ENCODE data around the gene CEP162.
"Not testable (repeated sequence)": the region's sequence is repeated elsewhere in the genome, so short reads cannot be mapped to it uniquely, and the experiment has no call there.

Gene CEP162, protein sequence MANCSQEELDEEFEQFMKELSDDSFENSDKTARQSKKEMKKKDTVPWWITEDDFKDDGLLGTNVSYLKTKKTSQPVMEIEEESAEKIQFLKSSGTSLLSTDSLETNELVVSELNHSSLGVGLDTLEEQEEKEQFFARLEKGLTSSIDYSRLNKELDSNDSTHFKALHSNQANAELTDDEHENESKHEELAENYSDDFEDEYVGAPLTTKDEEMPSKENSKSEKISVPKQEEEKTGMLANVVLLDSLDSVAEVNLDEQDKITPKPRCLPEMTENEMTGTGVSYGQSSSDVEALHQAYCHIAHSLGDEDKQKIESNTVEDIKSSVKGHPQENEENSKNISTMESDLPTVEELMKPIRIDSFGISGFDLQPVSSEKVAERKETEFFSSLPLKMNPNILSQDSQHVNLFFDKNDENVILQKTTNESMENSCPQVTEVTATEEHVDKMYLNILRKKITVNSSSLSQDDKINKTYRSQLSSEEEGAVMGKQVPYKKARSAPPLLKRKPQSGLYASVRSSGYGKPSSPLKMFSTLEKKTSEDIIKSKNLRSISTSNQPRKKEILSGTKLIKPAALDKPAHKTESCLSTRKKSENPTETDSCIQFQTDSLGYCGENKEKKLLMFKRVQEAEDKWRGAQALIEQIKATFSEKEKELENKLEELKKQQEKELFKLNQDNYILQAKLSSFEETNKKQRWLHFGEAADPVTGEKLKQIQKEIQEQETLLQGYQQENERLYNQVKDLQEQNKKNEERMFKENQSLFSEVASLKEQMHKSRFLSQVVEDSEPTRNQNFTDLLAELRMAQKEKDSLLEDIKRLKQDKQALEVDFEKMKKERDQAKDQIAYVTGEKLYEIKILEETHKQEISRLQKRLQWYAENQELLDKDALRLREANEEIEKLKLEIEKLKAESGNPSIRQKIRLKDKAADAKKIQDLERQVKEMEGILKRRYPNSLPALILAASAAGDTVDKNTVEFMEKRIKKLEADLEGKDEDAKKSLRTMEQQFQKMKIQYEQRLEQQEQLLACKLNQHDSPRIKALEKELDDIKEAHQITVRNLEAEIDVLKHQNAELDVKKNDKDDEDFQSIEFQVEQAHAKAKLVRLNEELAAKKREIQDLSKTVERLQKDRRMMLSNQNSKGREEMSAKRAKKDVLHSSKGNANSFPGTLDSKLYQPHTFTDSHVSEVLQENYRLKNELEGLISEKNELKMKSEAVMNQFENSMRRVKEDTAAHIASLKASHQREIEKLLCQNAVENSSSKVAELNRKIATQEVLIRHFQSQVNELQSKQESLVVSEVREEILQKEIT (N-terminal part only)

DNA sequence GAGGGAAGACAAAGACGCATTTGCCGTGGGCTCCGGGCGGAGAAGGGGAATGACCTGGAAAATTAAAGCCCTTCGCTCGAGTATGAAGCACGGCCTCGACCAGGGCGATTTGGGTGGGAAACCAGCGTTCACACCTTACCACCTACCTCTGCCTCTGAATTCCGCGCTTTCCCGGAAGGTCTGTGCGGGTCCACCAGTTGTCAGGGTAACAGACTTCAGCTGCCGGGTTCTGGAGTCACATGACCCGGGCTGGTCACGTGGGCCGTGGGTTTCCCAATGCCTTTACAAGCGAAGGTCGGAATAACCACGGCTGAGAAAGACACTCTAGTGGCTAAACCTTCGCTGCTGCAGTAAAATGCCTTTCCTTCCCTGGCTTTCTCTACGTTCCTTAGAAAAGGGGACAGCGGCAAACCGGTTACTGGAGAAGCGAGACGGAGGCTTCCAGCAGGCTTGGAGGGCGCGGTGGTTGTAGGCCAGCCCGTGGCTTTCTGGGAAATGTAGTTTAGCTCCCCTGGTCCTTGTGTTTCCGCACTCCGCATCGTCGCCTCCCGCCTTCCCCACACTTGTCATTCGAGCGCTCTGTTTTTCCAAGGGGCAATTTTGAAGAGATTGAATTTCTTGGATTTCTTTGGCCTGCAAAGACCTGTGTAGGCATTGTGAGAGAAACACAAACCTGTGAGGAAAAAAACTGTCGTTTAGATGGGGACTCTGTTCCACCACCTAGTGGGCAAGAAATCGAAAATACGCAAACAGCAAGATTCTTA lies at the start of gene CEP162:
Gene CEP162 (minus strand): TSS at position 210 of the 764 bp plus-strand sequence. CDS start 1,250 bp downstream, outside the sequence.
- DNase-seq: peak; percentile 78

DNA sequence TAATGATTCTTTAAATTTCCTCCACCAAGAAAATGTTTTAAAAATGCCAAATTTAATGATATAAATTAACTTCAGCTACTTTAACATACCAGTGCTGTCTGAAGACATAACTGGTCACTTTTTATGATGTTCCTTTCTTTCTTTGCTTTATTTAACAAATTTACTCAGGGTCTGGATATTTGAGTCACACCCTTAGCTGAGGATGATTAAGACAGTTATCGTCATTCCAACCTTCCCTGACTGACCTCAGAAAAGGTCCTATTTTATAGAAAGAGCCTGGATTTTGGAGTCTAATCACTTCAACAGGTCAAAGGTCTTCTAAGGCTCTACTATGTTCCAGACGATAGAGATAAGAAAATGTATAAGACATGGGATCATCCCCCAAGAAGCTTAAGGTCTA lies 47.4 kb upstream of the CEP162 start:
- DNase-seq: no peak

DNA sequence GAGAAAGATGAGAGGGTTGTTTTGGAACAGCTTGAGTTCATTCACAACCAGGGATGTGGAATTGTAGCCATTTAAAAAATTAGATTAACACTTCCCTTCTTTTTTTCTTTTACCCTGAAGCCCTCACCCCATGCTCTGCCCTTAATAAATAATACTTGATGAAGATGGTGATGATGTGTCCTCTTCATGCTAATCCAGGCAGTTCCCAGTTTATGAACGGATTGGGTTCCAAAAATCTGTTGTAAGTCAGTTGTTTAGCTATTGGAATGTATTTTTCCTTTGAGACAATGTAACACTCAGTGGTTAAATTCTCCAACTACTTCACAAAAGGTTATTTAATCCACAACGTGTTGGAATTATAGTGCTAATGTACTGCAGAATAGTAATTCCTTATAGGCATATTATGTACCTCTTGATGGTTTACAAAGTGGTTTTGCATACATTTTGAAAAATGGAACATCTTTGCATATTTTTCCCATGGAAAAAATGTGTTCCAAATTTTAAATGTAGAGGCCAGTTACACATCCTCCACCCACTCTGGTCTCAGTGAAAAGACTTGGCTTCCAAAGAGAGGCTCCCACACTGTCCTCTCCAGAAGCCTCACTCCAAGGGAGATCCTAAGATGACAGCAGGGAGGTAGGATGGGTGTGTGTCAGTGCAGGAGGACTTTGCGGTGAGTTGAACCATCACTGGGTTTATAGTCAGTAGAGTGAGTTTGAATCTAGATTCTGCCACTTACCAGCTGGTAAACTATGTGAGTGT lies 45.8 kb upstream of the CEP162 start:
- no peak for DNase-seq

DNA sequence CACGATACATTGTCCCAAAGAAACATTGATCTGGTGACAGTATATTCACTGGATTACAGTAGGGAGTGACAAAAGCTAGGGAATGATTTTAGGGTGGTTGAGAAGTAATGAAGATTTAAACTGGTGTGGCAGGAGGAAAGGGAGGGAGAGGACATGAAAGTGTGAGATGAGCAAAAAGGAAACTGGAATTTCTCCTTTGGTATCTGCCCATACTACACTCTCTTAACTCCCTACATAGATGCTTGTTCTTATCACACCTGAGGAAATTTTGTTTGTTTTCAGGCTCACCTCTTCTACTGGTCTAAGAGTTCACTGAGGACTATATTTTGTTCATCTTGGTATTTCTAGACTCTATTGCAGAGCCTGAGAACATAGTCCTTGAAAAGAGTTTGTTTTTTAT lies 44.9 kb upstream of the CEP162 start:
- DNase-seq: no peak

DNA sequence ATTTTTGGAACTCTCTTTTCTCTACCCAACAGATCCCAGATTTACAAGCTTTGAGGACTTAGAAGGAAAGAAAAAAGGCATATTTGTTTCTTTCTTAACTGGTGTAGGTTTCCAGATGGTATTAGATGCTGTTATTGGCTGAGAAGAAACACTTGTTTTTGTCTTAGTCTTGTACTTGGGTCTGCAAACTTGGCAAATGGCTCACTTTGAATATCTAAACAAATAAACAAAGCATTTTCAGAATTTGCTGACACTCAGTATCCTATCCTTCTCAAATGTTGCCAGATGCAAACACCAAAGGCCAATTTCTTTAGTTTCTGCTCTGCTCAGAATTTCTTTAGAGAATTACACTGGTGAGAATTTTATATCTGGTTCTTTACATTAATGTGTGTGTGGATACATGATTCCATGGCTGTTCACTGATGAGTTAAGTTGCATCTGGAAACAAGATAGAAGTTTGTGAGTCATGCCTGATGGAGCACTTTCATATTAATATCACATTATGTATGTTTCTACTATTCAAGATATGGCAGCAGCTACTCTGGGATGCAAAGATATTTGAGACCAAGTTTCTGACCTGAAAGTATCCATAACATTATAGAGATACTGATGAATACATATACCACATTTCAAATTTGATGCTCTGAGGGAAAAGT lies 43.7 kb upstream of the CEP162 start:
- DNase-seq: no peak

DNA sequence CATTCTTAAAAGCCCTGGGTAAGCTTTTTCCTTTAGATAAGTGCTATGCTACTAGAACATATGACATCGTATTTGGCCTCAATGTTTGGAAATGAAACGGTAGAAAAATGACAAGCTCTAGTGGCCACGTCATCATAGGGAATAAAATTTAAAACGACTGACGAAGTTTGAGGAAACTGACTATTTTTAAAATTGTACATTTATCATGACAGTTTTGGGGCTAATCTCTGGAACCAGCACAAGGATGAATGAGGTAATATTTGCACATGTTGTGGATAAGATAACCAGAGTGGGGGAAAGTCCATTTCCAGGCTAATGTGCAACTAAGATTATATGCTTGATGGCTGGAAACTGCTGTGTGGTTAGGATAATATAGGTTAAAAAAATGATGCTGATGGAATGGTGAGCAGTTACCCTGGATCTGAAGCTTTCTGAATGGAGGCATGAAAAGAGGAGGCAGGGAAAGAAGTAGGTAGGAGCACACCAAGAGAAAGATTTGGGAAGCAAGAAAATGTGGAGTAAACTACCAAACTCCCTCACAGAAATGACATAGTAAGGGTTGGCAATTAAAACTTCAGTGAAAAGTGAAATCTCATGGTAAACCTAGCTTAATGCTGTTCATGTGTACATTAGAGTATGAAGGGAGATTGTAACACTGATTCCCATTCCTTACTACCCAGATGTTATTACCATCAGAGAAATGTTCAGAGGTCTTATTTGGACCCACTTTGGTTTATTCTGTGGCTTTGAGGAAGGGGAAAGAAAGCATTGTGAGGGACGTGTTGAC lies 42.7 kb upstream of the CEP162 start:
- no peak for DNase-seq

DNA sequence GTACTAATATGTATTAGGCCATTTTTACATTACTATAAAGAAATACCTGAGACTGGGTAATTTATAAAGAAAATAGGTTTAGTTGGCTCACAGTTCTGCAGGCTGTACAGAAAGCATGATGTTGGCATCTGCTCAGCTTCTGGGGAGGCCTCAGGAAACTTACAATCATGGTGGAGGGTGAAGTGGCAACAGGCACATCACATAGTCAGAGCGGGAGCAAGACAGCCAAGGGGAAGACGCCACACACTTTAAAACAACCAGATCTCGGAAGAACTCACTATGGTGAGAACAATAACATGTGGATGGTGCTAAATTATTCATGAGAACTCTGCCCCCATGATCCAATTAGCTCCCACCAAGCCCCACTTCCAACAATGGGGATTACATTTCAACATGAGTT lies 41.3 kb upstream of the CEP162 start:
- no peak for DNase-seq

DNA sequence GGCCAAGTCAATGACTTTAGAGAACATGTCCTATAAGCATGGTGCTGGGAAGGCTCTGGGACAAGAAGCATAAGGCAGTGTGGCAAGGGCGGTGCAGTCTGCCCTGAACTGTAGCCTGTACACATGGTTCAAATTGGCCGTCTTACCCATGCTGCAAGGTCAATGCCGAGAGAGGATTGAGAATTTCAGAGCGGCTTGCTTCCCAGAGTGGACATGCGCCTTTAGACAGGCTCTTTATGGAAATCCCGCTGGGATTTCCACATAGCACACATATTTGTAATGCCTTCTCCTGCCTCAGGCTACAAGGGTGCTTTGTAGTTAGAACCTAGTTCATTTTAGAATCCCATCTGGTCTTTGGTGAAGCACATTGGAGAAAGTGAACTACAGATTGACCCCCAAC lies 36.1 kb upstream of the CEP162 start:
- no peak for DNase-seq

DNA sequence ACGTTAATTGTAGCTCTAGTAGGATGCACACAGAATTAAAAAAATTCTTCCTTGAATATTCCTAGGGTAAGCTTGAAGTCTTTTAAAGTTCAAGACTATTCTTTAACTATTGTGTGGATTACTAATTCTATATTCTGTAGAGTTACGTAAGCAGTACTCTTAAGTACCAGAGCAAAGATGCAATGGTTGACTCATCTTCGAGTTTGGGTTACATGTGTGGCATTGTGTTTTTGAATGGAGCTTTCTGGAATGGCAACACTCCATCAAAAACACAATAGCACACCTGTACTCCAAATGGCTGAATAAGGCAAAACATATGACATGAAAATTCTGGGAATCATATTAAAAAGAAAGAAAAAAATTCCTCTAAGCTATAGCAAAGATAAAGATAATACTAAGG lies 33.5 kb upstream of the CEP162 start:
- DNase-seq: no peak

DNA sequence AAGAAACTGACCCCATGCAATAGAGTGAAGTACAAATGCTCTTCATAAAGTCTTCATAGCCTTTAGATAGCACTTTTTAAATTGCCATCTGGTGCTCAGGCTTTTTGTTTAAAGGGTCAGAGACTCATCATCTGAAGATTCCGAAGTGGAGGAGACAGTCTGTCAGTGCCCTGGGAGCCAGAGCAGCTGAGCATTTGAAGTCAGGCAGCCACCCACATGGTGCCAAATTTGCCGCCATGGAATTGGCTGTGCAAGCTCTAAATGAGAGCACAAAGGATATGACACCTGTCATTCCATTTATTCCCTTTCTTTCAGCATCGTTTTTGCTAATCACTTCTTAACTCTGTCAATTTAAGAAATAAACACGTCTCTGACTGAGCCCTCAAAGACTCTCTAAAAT lies 32.8 kb upstream of the CEP162 start:
- DNase-seq: peak; percentile 84

DNA sequence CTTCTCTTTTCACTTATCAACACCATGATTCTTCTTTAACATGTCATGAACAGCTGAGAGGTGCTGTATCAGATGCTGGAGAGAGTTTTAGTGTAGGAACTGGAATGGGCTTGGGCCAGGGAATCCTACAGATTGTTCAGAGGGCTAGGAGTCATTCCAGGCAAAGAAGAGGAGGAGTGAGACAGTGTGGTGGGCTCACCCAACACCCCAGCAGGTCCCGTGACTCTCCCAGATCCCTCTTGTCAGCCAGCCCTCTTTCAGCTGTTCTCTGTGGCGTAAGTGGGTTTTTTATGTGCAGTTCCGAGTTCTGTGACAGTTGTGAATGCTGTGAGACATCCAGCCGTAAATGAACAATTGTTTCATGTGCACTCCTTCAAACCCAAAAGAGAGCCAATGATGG lies 31.4 kb upstream of the CEP162 start:
- no peak for DNase-seq

DNA sequence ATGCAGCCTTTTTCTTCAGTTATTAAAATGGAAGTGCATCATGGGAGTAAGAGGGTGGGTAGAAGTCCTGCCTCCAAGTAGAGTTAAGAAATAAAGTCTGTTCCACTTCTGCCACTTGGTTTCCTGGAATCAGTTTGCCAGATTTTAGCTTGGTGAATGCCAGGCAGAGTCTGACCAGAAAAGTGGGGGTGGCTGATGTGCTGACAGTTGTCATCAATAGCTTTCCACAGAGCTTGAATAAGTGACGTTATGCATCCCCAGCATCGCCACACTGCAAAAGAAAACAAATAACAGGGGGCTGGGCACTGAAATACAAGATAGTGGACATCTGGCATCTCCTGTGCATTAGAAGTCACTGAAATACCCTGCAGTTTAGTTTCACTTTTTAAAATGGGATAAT lies 30.8 kb upstream of the CEP162 start:
- no peak for DNase-seq

DNA sequence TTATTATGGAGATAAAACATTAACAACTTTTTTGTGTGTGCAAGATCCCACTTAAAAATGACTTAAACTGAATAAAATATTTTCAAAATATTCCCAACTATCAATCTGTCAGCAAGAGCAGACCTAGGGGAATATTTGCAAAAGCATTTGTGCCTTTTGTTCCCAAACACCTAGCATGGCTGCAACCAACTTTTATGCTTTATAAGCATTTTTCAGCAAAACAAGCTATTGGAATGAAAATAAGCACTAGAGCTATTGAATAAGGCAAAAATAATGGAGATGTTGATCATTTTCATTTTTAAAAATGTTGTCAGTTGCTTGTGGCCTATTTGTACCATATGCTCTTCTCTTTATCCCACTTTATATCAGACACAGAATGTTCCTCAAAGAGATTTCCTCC lies 28.2 kb upstream of the CEP162 start:
- no peak for DNase-seq

DNA sequence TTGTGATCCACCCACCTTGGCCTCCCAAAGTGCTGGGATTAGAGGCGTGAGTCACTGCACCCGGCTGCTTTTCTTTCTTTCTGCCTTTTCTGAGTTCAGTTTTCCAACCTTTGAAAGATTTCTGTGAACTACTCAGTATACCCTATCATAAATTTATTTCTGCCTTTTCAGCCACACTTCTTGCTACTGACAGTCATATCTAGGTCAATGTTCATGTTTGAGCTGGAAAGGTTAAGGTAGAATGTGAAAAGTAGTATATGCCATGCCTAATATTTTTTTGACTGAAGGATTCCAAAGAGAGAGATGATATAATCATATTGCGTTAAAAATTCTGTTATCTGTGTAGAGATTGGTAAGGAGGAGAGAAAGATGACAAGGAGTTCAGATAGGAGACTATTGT lies 25.9 kb upstream of the CEP162 start:
- DNase-seq: no peak

DNA sequence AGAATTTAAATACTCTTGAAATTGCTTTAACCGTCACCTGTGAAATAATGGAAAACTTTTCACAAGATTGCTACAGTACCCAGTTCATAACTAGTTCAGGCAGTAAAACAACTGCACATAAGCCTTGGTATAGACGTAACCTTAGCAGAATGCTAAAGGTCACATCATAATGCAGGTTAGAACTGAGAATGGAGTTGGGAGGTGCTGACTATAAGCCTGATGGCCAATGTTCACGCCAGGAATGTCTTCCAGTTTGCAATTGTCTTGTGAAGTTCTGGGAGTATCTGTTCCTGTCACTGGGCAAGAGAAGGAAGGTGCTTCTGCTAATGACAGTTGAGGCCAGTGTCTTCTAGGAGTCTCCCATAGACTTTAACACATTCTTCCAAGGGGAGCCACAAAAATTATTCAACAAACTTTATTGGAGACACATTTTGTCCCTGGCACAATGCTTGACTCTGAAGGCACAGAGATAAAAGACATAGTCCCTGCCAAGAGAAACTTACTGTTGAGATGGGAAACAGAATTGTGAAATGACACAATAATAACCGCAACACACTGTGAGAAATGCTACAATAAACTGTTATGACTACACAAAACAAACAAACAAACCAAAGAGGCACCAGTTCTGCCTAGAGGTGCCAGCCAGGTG lies 24.6 kb upstream of the CEP162 start:
- DNase-seq: no peak

DNA sequence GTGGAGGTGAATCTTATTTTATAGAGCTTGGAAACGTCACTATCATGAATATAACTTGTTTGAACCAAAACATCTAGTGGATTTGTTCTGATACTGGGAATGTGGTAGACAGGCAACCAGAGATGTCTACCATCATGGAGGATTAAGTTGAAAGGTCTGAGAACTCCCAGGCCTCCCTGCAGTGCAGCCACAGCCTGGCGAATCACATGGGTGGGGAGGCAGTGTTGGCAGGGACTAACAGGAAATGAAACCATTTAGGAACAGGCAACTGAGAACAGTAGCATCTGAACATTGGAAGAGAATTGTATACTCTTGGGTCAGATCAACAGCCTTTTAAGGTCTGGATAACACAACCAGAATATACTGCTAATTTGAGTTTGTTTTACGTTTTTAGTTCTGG lies 22.3 kb upstream of the CEP162 start:
- DNase-seq: no peak

DNA sequence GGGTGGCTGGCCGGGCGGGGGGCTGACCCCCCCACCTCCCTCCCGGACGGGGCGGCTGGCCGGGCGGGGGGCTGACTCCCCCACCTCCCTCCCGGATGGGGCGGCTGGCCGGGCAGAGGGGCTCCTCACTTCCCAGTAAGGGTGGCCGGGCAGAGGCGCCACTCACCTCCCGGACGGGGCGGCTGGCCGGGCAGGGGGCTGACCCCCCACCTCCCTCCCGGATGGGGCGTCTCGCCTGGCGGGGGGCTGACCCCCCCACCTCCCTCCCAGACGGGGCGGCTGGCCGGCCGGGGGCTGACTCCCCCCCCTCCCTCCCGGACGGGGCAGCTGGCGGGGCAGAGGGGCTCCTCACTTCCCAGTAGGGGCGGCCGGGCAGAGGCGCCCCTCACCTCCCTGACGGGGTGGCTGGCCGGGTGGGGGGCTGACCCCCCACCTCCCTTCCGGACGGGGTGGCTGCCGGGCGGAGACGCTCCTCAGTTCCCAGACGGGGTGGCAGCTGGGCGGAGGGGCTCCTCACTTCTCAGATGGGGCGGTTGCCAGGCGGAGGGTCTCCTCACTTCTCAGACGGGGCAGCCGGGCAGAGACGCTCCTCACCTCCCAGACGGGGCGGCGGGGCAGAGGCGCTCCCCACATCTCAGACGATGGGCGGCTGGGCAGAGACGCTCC lies 17.1 kb upstream of the CEP162 start:
- not testable (repeated sequence) for DNase-seq

DNA sequence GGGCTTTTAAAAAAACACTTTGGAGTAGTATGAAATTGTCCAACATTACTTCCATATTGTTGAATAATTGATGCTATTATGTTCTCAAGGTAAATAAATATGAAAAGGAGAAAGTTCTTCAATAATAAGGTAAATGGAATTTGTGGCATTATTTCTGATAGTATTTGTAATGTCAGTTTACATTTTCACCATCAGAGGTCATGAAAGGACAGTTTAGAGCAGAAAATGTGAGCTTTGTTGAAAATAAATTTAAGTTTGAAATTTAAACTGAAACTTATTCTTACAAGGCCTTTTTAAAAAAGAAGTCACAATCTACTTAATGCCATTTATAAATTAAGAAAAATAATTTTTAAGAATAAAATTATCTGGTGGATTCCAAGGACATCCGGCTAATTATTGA lies 15.8 kb upstream of the CEP162 start:
- no peak for DNase-seq

DNA sequence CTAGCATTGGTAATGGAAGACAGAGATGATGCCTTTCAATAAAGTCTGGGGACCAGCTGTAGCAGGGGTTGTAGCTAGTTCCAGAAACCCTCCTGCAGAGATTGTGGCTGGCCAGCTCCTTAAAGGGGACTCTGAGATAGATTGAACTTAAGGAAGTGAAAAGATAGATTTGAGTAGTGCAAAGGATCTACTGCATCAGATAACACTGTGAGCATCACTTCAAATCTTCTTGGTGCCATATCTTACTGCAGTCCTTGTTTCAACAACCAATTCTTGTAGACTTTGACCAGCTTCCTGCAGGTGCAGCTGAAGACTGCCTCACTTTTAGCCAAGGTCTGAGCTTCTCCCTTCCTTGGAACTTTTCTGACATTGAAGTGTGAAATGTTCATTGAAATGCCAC lies 14.8 kb upstream of the CEP162 start:
- DNase-seq: no peak

Measured in NCI-H524 treated with DMSO at 0.1 percent for 48 hours (cell line).